Smooth muscle cell (in vitro differentiated cells): ENCODE measurements around the gene TUBAL3. TPM values are rescaled to one million over a fixed set of nuclear protein-coding genes. Genes with fewer than 3 reads are reported as not detected.

Experiments used
- DNase-seq: peaks from one replicate; lab custom pipeline; 2025; ENCODE audit not compliant: unreplicated experiment; lab: John Stamatoyannopoulos, UW
- H2AFZ ChIP-seq: fragments of 200-600 bp; sonication (generic); 2 replicates; pipeline ENCODE4 v1.6.0; 2016; ENCODE audit warnings: antibody characterized with exemption, low read depth, mild to moderate bottlenecking
- H3F3A ChIP-seq: fragments of 200-600 bp; sonication (generic); 2 replicates; pipeline ENCODE4 v1.6.0; 2017; ENCODE audit warnings: antibody characterized with exemption, low read depth
- H3K27ac ChIP-seq: fragments of 200-600 bp; sonication (generic); 2 replicates; pipeline ENCODE4 v1.5.1; 2016; ENCODE audit warnings: low read depth, mild to moderate bottlenecking
- H3K27me3 ChIP-seq: fragments of 200-600 bp; sonication (generic); 2 replicates; pipeline ENCODE4 v1.6.1; 2016; ENCODE audit warnings: low read depth, mild to moderate bottlenecking
- H3K36me3 ChIP-seq: fragments of 200-600 bp; sonication (generic); 2 replicates; pipeline ENCODE4 v1.5.1; 2016; ENCODE audit warnings: low read depth
- H3K4me1 ChIP-seq: fragments of 200-600 bp; sonication (generic); 2 replicates; pipeline ENCODE4 v1.5.1; 2016; ENCODE audit warnings: low read depth
- H3K4me2 ChIP-seq: fragments of 200-600 bp; sonication (generic); 2 replicates; pipeline ENCODE4 v1.6.0; 2016; ENCODE audit warnings: mild to moderate bottlenecking
- H3K4me3 ChIP-seq: fragments of 200-600 bp; sonication (generic); 2 replicates; pipeline ENCODE4 v1.5.1; 2016; ENCODE audit warnings: mild to moderate bottlenecking
- H3K79me2 ChIP-seq: fragments of 200-600 bp; sonication (generic); 2 replicates; pipeline ENCODE4 v1.6.0; 2016; ENCODE audit warnings: low read depth, mild to moderate bottlenecking
- H3K9ac ChIP-seq: fragments of 200-600 bp; sonication (generic); 2 replicates; pipeline ENCODE4 v1.6.0; 2016; ENCODE audit warnings: low read depth
- H3K9me3 ChIP-seq: fragments of 200-600 bp; sonication (generic); replicated peaks from 2 replicates; pipeline ENCODE4 v1.5.1; 2016; ENCODE audit warnings: low read depth
- H4K20me1 ChIP-seq: fragments of 200-600 bp; sonication (generic); 2 replicates; pipeline ENCODE4 v1.6.0; 2016; ENCODE audit warnings: low read depth
- WGBS: methylation state at CpG from one replicate; pipeline ENCODE4 v1.1.7; 2016; ENCODE audit warnings: low lambda C conversion rate; 5-methylcytosine and 5-hydroxymethylcytosine counted together
- polyA plus RNA-seq: library from polyadenylated mRNA; unstranded; fragments of >200 nt; fragmentation: Nextera tagmentation; extraction: Ambion mirVana; gene quantifications from 2 replicates; pipeline ENCODE4 v1.2.1, GENCODE V29; 2016
- total RNA-seq: library from RNA; depleted of rRNA; stranded (reverse); fragments of >200 nt; gene quantifications from 2 replicates; pipeline ENCODE4 v1.2.3, GENCODE V29; 2014
- TF ChIP-seq, protein P1 (sequence below): fragments of 200-600 bp; sonication (generic); IDR thresholded peaks from 2 replicates; pipeline ENCODE4 v1.5.1; 2017; ENCODE audit warnings: borderline replicate concordance, mild to moderate bottlenecking, antibody characterized with exemption; ENCODE audit not compliant: insufficient read depth, poor library complexity, severe bottlenecking

The TUBAL3 gene
- total and polyA plus RNA-seq, 2 experiments from 2014 or later, result not detected

DNA sequence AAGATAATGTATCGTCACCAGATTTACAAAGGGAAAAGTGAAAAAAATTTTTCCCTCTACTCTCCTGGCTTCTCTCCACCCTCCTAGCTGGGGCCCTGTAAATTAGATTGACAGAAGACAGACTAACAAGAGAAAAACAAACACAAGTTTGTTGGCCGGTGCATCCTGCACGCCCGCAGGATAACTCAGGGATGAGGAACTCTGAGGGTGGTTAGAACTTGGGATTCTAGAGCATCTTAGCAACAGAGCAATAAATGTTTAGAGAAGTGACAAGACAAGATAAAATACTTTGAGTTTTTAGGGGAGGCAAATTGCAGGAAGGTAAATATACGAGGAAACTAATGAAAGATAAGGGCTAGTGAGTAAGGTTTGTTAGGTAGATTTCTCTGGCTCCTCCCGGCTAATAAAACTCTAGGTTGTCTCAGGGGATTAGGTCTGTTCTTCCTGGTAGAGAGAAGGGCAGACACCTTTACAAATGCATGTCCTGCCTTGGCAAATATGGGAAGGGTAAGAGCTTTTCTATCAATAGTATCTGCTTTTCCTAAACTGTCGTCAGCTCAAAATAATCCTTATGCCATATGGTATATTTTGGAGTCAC is 44.2 kb downstream of the TUBAL3 start:
- Histone ChIP-seq H3K36me3 (no peaks in the 10 kb centered on the region), H3K27ac (no peak overlapping the region), H3F3A (no peaks in the 10 kb centered on the region), H4K20me1 (no peaks in the 10 kb centered on the region), H3K4me2 (no peak overlapping the region), H2AFZ (no peak overlapping the region), H3K9ac (no peak overlapping the region), H3K4me1 (no peaks in the 10 kb centered on the region), H3K9me3 (no peaks in the 10 kb centered on the region), H3K79me2 (no peaks in the 10 kb centered on the region), H3K4me3 (no peak overlapping the region), H3K27me3 (peaks cover 11% of the 10 kb centered on the region)
- TF ChIP-seq, protein P1, sequence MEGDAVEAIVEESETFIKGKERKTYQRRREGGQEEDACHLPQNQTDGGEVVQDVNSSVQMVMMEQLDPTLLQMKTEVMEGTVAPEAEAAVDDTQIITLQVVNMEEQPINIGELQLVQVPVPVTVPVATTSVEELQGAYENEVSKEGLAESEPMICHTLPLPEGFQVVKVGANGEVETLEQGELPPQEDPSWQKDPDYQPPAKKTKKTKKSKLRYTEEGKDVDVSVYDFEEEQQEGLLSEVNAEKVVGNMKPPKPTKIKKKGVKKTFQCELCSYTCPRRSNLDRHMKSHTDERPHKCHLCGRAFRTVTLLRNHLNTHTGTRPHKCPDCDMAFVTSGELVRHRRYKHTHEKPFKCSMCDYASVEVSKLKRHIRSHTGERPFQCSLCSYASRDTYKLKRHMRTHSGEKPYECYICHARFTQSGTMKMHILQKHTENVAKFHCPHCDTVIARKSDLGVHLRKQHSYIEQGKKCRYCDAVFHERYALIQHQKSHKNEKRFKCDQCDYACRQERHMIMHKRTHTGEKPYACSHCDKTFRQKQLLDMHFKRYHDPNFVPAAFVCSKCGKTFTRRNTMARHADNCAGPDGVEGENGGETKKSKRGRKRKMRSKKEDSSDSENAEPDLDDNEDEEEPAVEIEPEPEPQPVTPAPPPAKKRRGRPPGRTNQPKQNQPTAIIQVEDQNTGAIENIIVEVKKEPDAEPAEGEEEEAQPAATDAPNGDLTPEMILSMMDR, result no peak
- DNase-seq, result no peak
- 67% methylated on average over 7 of the region's 7 CpGs for WGBS

DNA sequence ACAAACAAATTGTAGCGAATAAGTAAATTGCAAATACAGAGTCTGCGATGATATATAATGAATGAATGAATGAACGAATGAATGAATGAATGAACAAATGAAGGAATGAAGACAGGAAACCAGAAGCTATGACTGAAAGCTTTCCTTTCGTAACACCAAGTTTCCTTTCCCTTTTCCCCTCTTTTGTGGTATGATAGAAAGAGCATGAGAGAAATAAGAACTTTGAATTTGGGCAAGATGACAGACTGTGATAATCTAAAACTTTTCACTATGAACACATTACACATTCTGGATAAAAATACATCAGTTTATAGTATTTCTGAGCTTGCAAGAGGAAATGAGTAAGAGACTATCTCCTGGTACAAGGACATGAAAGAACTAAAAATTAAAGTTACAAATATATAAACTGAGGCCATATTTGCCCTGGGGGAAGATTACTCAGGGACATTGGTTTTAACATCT is 48.3 kb downstream of the TUBAL3 start:
- 96% methylated on average over 4 of the region's 4 CpGs for WGBS
- no peaks in the 10 kb centered on the region for H3K36me3 ChIP-seq

DNA sequence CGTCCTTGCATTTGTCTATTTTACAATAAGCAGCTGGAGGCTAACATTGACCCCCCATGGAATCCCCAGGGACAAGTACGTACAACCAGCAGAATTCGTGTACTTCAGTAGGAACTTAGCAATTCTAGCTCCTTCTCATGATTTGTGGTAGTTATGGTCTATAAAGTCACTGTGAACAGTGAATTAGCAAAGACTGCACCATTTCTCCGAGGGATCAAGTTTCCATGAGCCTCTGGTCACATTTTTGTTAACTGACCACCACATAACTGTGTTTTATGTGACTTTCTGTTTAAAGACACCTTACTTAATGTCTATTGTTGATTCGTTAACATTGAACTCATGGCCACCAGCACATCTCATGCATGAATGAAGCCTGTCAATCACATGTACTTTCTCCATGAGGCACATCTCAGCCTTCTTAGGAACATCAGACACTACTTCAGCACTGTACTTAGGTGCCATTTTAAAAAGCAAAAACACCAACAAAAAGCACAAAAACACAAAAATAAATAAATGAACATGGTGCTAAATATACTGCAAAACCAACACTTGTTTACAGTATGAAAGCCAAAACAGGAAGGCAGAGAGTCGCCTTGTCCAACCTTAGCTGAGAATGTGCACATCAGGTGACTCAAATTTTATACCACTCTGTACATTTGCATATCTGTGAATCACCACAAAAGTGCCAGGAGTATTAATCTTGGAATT is 48.9 kb downstream of the TUBAL3 start:
- Histone ChIP-seq H3F3A (no peaks in the 10 kb centered on the region), H3K79me2 (no peaks in the 10 kb centered on the region), H3K36me3 (no peaks in the 10 kb centered on the region), H3K9ac (no peak overlapping the region), H3K27ac (no peak overlapping the region), H3K4me3 (no peak overlapping the region), H4K20me1 (no peaks in the 10 kb centered on the region), H3K4me2 (no peak overlapping the region), H3K9me3 (no peaks in the 10 kb centered on the region), H3K27me3 (peaks cover 2% of the 10 kb centered on the region), H3K4me1 (no peaks in the 10 kb centered on the region), H2AFZ (no peak overlapping the region)
- WGBS, result 91% methylated on average over 6 of the region's 6 CpGs
- no peak for DNase-seq
- TF ChIP-seq, protein P1, result no peak

More for the DNA sequence above, 48.3 kb downstream of the TUBAL3 start:
- Histone ChIP-seq H3K4me1 (no peaks in the 10 kb centered on the region), H3F3A (no peaks in the 10 kb centered on the region), H3K9ac (no peak overlapping the region), H3K27me3 (peaks cover 3% of the 10 kb centered on the region), H4K20me1 (no peaks in the 10 kb centered on the region), H3K4me3 (no peak overlapping the region), H2AFZ (no peak overlapping the region), H3K4me2 (no peak overlapping the region), H3K9me3 (no peaks in the 10 kb centered on the region), H3K79me2 (no peaks in the 10 kb centered on the region), H3K27ac (no peak overlapping the region)
- DNase-seq, result no peak
- TF ChIP-seq, protein P1, result no peak
